Posterior vena cava (tissue), 2 donors: ENCODE results near the gene THAP6. TPM values are rescaled to one million over a fixed set of nuclear protein-coding genes. Genes with fewer than 3 reads are reported as not detected.

Source experiments
- DNase-seq: peaks from one replicate; pipeline ENCODE4 v3.0.0-alpha.2; 2020; ENCODE audit warnings: low spot score
- intact Hi-C, 2 donors: fragments of 100-400 bp; cut with DNase I; formaldehyde crosslinking; loops; one replicate each; pipeline versions ENCODE4 v1.14.1 to v1.14.2; 2022 to 2023
- total RNA-seq, 2 donors: library from RNA; stranded (reverse); fragmentation: NEBNext Ultra II Directional; extraction: Animal tissue kit (Norgen Biotek cat#: 25700); gene quantifications; one replicate each; pipeline ENCODE4 v1.2.1, GENCODE V29; 2021
- donor health status: DM: yes; HTN: yes; CAD: no.
- donor health status: DM: yes; HTN: yes; CAD: no.

Gene THAP6
- total RNA-seq, 2 donors from 2014 or later, result 15.7 to 19.9 TPM

- intact Hi-C loops, result no loop called here
- DNase-seq, result no peak
These were observed 41.3 kb downstream of the THAP6 start, which contains the start of gene ODAPH for GRCh38 chr4:75555294-75556164. Gene ODAPH (plus strand): TSS chr4:75556066. CDS start chr4:75556083, 17 bp downstream.

- no peak for DNase-seq
- intact Hi-C loops, result no loop called here
These were observed 43.4 kb downstream of the THAP6 start for GRCh38 chr4:75557696-75558095.

DNA sequence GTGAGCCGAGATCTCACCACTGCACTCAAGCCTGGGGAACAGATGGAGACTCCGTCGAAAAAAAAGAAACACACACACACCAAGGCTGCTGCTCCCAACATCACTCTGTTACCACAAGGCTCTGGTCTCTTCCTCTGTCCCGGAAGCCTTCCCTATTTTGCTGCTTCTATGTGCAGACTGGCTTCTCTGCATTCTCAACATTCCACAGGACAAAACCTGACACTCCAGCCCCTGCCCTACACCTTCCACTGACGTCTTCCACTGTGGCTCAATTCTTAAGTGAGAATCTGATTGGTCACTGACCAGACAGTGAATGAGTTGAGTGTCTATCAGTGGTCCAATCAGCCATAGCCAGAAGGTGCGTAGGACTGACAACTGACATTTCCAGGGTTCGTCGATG is 47.5 kb downstream of the THAP6 start:
- no peak for DNase-seq
- intact Hi-C loops, result no loop called here

DNA sequence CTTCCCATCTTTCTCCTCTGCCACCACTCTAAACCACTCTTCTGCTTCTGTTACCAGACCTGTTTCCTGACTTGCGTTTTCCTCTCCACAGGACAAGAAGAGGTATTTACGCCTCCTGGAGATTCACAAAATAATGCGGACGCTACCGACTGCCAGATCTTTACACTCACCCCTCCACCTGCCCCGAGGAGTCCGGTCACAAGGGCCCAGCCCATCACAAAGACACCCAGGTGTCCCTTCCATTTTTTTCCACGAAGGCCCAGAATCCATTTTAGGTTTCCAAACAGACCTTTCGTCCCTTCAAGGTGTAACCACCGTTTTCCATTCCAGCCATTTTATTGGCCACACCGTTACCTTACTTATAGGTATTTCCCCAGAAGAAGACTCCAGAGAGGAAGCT is 49.8 kb downstream of the THAP6 start:
- intact Hi-C loops, result no loop called here
- DNase-seq, result no peak

GRCh38 chr4:75565481-75565880 is 51.2 kb downstream of the THAP6 start:
- intact Hi-C loops, result no loop called here
- no peak for DNase-seq

GRCh38 chr4:75566911-75567310 is 52.6 kb downstream of the THAP6 start:
- DNase-seq, result no peak

GRCh38 chr4:75567725-75568124 is 53.5 kb downstream of the THAP6 start:
- DNase-seq, result no peak

More at GRCh38 chr4:75566911-75567310, 52.6 kb downstream of the THAP6 start:
- intact Hi-C loops, result no loop called here

More at GRCh38 chr4:75567725-75568124, 53.5 kb downstream of the THAP6 start:
- intact Hi-C loops, result no loop called here

Other genes starting within 250 kb of the THAP6 start
- gene RCHY1, start 70 bp upstream of the THAP6 start, total RNA-seq, result 10 to 100 TPM; 30.6 to 31.9 TPM
- gene ODAPH, start 41.6 kb downstream of the THAP6 start, total RNA-seq, result not detected
- 1 to 10 TPM in 1 of 2 donors, under 1 TPM in 1; 0.71 to 1.3 TPM for gene CDKL2, start 116.1 kb downstream of the THAP6 start, total RNA-seq
- gene G3BP2, start 158.9 kb downstream of the THAP6 start, total RNA-seq, result 10 to 100 TPM; 76.7 to 87.3 TPM
- gene USO1, start 210.1 kb downstream of the THAP6 start, total RNA-seq, result 10 to 100 TPM; 68.8 to 77.3 TPM